Gastroesophageal sphincter (tissue), 3 donors: ENCODE results near the gene FGFRL1.

Experiments
- POLR2A ChIP-seq, 2 donors: fragments of 450-650 bp; IDR thresholded peaks; one replicate each; pipeline ENCODE4 v1.6.1; 2017; ENCODE audit warnings: antibody characterized with exemption in 2 of 2, mild to moderate bottlenecking in 2 of 2, moderate library complexity in 1 of 2
- POLR2AphosphoS5 ChIP-seq: sonication (generic); formaldehyde crosslinking; IDR thresholded peaks from one replicate; pipeline ENCODE4 v1.6.1; 2017; ENCODE audit warnings: antibody characterized with exemption
- TF ChIP-seq, protein P1 (sequence below), 4 experiments: fragments of 200-600 bp in 2 of 4; fragments of 450-650 bp in 2 of 4; sonication (generic) in 1 of 4; IDR thresholded peaks; one replicate each; pipeline ENCODE4 v1.5.1; 2017 to 2019; ENCODE audit warnings: antibody characterized with exemption in 4 of 4, mild to moderate bottlenecking in 2 of 4, moderate library complexity in 2 of 4

DNA sequence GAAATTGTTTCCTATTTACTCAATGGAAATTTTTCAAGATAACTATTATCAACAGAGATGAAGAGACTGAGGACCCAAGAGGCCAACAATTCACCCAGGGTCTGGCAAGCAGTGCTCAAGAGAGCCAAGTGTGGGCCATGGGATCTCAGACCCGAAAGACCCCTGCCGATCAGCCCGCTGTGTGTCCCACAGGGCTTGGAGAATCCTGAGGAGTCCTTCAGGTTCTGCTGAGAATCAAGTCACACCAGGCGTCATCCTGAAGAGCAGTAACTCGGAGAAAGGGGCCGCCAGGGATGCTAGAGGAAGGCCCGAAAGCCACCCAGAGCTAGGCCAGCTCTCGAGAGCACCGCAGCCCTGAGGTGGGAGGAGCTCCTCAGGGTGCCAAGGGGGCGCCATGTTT is 48.7 kb downstream of the FGFRL1 start:
- TF ChIP-seq, protein P1, sequence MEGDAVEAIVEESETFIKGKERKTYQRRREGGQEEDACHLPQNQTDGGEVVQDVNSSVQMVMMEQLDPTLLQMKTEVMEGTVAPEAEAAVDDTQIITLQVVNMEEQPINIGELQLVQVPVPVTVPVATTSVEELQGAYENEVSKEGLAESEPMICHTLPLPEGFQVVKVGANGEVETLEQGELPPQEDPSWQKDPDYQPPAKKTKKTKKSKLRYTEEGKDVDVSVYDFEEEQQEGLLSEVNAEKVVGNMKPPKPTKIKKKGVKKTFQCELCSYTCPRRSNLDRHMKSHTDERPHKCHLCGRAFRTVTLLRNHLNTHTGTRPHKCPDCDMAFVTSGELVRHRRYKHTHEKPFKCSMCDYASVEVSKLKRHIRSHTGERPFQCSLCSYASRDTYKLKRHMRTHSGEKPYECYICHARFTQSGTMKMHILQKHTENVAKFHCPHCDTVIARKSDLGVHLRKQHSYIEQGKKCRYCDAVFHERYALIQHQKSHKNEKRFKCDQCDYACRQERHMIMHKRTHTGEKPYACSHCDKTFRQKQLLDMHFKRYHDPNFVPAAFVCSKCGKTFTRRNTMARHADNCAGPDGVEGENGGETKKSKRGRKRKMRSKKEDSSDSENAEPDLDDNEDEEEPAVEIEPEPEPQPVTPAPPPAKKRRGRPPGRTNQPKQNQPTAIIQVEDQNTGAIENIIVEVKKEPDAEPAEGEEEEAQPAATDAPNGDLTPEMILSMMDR (IDR thresholded peaks at IDR 0.05): no peak
- TF ChIP-seq POLR2AphosphoS5 (no peak), POLR2A (IDR thresholded peaks at IDR 0.05) (no peak)
